ENCODE data around the gene PGS1.

The PGS1 gene

GRCh38 chr17:78411241-78411857, 32.9 kb downstream of the PGS1 start:
- DNase-seq, result no peak

- peak; percentile 65 for DNase-seq
These were observed 34.0 kb downstream of the PGS1 start for GRCh38 chr17:78412403-78412802.

GRCh38 chr17:78414178-78415162, 36.0 kb downstream of the PGS1 start:
- DNase-seq, result no peak

GRCh38 chr17:78415821-78416711, 37.6 kb downstream of the PGS1 start:
- DNase-seq, result no peak

- peak; percentile 44 for DNase-seq
These were observed 38.5 kb downstream of the PGS1 start for GRCh38 chr17:78416791-78417530.

GRCh38 chr17:78417531-78417909, 39.1 kb downstream of the PGS1 start:
- no peak for DNase-seq

- no peak for DNase-seq
These were observed 40.0 kb downstream of the PGS1 start for GRCh38 chr17:78418326-78419026.

GRCh38 chr17:78419970-78420815, 41.7 kb downstream of the PGS1 start:
- DNase-seq, result no peak

- DNase-seq, result no peak
These were observed 42.7 kb downstream of the PGS1 start for GRCh38 chr17:78421084-78421533.

- DNase-seq, result peak; percentile 87
These were observed 43.3 kb downstream of the PGS1 start for GRCh38 chr17:78421534-78422266.

GRCh38 chr17:78422267-78422605, 43.8 kb downstream of the PGS1 start:
- DNase-seq, result no peak

GRCh38 chr17:78422872-78423588, 44.6 kb downstream of the PGS1 start:
- DNase-seq, result no peak

GRCh38 chr17:78423961-78424675, 45.7 kb downstream of the PGS1 start:
- DNase-seq, result no peak

- no peak for DNase-seq
These were observed 47.0 kb downstream of the PGS1 start for GRCh38 chr17:78425429-78425828.

- no peak for DNase-seq
These were observed 47.9 kb downstream of the PGS1 start for GRCh38 chr17:78426293-78426879.

GRCh38 chr17:78427140-78427539, 48.7 kb downstream of the PGS1 start:
- DNase-seq, result no peak

GRCh38 chr17:78428025-78428575, 49.7 kb downstream of the PGS1 start:
- DNase-seq, result no peak
